RKO (cell line): ENCODE data around the gene ATP2B2.

Source experiments
- DNase-seq: peaks from one replicate; pipeline ENCODE4 v3.0.0-alpha.2; 2016; ENCODE audit warnings: low spot score

ATP2B2 gene

DNA sequence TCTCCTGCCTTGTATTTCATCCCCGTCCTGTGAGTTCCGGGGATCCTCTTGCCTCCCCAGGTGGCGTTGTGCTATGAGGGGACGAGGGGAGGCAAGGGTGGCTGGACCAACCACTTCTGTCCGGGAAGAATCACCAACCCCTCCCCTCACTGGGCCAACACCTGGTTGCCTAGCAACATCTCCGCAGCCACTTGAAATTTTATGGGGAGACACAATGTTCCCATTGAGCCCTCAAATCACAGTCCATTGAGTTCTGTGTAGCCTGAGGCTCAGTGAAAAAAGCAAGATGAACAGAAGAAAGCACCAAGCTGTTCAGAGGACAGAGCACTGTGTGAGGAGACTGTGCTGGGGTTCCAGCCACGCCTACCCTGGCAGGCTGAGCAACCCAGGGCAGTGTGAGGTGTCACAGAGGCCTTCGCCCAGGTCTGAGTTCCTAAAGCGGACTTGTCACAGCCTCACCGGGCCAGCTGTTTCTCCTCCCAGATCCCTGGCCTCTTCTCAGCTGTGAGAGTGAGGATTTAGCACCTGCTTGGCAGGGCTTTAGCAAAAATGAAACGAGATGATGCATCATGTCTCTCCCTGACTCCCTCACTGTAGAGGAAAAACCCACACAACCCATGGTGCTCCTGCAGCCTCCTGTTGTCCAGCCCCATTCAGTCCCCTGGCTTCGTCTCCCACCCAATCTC lies 76.8 kb downstream of the ATP2B2 start:
- DNase-seq, result no peak

DNA sequence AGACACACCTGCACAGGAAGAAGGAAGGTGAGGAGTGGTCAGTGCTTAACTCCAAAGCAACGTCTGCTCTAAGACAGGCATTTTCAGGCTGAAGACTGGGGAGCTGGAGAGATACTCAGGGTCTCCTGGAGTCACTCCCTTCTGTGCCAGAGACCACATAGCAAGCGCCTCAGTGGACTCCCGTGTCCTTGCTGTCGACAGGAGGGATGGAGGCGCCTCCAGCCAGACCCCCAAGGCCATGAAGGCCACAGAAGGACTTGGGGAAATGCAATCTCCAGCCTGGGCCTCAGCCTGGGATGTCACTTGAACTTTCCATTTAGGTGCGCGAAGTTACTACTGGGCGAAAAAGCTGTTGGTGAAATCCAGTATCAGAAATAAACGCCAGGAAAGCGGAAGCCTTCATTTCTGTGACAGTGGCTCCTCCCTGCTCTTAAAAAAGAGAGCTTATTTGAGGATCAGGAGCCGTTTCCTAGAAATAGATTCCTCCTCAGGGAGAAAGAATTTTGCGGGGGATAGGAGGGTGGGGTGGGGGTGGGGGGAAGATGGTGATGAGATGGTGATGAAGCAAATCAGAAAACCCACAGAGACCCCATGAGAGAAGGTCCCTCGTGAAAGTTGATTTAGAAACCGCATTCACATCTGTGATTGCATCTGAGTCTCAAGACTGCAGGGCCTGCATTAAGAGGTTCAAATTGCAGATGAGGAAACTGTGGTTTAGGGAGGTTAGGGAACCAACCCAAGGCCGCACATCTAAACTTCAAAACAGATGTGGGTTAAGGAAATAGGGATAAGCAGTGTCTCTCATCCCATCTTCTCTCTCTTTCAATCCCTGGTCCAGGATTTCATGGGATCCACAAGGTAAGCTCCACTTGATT lies 78.8 kb downstream of the ATP2B2 start:
- DNase-seq, result no peak

DNA sequence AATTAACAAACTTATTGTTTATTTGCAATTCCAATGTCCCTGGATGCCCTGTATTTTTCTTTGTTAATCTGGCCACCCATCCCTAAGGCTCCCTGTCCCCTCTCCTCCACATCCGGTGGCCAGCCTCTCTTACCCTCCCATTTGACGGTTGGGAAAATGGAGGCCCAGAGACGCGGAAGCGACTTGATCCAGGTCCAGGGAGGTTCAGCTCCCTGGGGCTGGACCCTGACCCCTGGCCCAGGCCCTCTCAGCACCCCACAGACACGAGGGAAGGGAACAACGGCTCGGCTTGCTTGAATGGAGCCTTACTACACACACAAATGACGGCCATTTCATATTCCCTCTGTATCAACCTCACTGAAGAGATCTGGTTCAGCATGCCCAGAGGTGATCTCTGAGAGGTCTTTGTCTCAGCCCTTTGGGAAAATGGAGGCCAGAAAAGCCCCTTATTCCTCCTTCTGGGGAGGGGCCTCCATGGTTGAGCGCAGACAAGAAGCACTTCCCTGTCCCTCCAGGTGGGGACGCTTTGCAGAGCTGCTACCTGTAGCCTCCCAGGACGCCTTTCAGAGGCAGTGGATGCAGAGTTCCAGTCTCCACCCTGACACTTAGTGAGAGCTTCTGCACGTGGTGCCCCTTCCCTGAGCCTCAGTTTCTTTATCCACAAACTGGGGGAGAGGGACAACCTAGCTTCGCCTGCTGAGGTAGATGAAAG lies 82.1 kb downstream of the ATP2B2 start:
- no peak for DNase-seq

DNA sequence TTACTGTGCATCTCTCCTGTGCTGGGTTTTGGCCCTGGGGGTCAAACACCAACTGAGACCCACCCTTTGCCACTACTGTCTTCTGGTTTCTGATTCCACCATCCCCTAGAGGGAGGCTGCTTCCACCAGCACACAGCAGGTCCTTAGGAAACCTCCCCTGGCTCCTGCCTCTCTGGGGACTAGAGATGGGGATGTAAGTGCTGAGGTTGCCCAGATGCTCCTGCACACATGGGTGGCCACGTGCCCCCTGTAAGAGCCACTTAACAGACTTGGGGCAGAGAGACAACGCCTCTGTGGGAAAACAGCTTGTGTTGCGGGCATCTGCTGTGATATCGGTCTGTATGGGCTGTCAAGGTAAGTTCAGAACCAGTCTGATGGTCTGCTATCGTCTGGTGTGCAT lies 83.4 kb downstream of the ATP2B2 start:
- DNase-seq, result no peak

DNA sequence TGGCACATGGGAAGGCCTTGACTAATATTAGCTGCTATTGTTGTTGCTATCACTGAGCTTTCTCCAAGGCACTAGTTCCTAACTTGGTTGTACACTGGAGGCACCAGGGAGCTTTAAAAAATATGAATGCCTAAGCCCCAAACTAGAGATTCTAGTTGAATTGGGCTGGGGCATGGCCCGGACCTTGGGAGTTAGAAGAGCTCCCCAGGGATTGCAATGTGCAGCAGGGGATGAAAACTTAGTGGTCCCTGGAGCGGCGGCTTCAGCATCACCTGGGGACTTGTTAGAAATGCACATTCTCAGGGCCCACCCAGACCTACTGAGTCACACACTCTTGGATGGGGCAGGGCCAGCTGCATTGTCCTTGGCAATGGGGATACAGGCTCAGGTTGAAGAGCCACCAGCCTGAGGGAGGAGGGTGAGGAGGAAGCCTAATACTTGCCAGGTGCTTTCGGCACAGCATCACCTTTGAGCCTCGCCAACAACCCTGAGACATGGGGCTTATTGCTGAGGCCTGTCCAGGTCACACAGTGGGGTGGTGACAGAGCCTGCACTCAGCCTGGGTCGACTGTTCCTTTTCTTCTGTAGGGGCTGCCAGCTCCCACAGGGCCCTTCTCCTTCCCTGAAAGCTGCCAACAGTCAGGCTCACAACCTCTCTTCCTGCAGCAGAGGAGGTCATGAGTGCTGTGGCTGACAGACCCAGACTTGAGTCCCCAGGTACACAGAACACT lies 84.5 kb downstream of the ATP2B2 start:
- DNase-seq, result no peak

DNA sequence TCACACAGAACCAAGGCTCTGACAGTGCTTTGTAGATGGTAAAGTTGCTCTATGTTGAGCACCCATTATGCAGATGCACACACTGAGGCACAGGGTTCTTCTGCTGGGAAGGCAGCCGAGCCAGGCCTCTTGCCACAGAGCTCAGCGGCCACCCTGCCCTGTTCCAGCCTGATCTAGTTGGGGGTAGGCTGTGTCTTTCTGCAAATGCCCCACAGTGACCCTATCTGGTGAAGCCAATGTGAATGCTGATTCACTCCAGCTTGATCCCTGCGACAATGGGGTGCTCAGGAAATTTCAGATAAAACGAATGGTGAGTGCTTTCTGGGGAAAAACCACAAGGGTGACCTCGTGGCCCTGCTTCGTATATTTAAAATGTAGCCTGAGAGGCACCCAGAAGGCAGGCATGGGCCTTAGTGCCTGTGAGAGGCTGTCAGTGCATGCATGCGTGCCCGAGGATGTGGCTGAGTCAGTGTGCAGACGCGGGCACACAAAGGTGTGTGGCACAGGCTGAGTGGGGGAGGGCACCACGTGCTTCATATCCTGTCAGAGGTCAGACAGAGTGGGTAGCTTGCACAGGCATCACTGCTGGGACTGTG lies 85.7 kb downstream of the ATP2B2 start:
- no peak for DNase-seq

DNA sequence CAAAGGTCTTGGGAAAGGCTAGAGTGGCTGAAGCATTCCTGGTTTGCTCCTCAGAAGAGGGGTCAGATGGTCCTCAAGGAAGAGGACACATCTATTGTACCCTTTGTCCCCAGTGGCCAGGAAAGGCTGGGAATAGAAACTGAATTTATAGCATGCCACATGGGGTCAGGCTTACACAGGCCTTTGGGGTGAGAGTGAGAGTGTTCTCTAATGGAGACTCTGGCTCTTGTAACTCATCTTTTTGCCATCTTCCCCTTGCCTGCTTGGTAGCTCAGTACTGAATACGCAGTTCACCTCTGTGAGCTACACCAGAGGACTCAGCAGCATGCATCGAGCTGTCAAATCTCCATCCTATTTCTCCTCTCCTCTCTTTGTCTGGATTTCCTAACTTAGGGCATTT lies 87.5 kb downstream of the ATP2B2 start:
- peak; percentile 49 for DNase-seq

DNA sequence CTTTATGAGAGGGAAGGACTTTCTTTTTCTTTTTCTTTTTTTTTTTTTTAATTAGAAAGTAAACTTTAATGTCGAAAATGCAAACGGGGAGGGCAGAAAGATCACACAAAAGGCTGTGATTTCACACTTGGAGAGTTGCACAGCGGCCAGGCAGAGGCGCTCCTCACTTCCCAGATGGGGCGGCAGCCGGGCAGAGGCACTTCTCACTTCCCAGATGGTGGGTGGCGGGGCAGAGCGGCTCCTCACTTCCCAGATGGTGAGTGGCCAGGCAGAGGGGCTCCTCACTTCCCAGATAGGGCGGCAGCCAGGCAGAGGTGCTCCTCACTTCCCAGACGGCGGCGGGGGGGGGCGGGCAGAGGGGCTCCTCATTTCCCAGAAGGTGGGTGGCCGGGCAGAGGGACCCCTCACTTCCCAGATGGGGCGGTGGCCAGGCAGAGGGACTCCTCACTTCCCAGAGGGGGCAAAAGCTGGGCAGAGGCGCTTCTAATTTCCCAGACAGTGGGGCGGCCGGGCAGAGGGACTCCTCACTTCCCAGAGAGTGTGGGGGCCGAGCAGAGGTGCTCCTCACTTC lies 88.6 kb downstream of the ATP2B2 start:
- no peak for DNase-seq

DNA sequence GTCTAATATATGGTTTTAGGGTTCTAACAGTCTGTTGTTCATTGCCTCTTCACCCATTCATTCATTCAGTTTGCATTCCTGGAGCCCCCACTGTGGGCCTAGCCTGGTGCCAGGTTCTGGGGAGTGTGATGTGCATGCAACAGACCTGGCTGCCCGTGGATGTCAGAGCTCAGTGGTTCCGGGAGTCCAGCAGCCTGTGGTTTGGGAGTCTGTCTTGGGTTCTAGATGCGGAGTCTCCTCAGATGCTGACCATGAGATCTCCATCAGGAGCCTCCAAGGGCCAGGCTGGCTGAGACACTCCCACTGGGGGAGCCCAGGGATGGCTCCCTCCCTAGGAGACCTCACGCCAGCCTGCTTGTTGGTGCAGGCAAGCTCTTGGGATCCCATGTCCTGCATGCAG lies 92.3 kb downstream of the ATP2B2 start:
- DNase-seq, result no peak

DNA sequence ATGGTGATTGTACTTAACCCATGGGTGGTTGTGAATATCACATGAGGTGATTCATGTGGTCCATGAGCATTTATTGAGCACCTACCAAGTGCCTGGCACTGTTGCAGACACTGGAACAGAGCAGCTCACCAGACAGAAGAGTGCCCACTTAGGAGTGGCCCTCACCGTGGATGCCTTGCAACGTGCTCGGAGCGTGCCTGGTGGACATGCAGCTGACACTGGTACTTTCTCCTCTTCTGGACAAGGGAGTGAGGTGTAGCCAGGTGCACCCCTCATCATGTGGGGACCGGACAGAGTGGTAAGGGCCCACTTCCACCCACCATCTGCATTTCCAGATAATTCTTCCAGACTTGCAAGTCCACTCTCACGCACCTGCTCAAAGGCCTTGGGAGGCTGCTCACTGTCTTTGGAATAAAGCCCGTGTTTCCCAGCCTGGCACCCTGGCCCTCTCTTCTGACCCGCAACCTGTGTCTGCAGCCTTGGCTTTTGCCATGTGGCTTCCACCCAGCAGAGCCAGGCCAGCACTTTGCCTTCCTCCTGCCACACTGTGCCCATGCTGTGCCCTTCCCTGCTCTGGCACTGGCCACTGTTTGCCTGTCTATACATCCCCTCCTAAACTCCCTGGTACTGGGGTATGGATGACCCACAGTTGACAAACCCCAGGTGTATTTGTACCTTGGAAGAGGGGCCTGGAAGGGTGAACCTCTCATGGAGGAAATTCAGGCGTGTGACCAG lies 93.6 kb downstream of the ATP2B2 start:
- DNase-seq, result no peak

DNA sequence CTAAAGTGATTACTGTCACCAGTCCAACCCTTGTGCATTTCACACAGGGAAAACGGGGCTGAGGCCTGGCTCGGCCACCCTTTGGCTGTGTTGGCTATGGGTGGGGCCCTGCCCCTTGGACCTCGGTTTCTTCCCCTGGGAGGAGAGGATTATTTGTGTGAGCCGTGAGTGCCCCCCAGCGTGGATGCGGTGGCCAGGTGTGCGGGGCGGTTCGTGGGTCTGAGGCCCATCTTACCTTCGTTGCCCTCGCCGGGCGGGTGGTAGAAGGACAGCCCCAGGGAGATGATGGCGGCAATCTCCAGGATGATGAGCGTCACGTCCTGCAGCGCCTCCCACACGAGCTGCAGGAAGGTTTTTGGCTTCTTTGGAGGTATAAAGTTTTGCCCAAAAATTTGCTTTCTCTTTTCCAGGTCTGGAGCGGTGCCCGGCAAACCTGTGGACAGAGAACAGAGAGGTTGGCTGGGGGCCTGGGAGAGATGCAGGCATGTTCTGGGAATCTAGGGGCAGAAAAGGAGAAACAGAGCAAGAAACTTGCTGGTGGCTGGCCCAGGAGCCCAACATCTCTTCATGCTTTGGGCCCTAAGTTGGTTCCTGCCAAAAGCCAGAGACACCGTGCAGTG lies 94.9 kb downstream of the ATP2B2 start:
- DNase-seq, result no peak

DNA sequence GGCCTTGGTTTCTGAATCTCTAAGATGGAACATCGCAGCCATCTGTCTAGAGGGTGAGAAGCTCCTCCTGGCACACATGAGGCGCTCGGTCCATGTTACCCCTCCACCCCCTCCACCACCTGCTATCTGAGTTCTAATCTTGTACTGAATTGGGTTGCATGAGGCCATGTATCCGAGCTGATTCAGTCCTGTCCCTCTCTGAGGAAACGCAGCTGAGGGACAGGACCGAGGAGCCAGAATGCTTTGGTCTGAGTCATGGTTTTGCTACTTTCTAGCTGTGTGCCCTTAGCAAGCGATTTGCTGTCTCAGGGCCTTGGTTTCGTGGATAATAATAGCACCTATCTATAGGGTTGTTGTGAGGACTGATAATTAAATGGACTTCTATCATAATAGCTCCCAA lies 96.7 kb downstream of the ATP2B2 start:
- DNase-seq, result no peak

DNA sequence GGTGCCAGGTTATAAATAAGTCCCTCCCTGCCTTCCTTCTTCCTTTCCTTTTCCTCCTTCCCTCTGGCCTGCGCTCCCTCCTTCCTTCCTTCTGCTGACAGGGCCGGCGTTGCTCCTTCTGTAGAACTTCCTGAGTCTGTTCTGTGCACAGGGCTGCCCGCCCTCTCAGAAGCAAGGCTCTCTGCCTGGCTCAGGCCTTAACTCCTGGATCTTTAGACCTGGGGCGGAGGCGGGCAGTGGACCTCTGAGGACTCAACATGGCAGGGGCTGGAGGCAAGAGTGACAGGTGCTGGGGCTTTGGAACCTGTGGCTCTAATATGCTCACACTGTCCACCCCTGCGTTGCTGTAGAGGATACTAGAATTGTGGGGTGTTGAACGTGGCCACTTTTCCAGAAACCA lies 98.0 kb downstream of the ATP2B2 start:
- DNase-seq, result no peak

DNA sequence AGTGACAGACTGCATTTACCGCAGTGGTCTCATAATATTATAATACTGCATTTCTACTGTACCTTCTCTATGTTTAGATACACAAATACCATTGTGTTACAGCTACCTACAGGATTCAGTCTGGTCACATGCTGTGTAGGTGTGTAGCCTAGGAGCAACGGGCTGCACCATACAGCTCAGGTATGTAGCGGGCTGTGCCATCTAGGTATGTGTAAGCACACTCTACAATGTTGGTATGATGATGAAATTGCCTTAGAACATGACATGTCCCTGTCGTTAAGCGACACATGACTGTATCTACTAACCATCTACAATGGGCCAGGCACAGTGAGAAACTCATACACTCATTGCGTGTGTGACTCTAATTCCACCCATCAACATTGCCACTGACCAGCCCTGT lies 99.0 kb downstream of the ATP2B2 start:
- no peak for DNase-seq

DNA sequence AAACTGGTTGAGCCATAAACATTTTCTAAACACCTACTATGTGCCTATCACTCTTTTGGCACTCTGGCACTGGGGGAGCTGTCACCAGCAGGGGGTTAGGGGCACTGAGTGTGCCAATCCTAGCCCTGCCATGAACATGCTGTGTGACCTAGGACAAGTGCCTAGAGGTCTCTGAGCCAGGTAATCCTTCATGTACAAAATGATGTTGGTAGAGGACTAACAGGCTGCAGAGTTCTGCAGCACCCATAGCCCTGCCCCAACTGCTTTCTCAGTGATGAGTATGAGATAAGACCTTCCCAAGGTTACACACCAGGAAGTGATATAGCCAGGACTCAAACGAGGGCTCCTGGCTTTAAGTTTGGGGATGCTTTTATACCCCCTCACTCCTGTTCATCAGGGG lies 99.6 kb downstream of the ATP2B2 start:
- no peak for DNase-seq

DNA sequence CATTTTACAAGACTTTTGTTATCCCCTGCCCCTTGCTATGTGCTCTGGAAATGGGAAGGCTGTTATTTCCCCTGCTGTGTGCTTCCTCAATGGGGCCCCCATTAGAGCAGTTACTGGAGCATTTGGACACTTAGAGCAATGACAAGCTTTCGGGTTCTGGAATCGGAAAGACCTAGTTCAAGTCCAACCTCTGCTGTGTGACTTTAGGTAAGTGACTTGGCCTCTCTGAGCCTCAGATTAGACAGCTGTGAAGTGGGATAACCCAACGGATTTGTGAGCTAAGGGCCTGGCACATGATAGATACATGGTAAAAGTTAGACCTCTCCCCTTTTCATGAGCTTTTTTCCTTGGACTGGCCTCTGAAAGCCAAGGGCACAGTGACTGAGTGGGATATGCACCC lies 100.5 kb downstream of the ATP2B2 start:
- DNase-seq, result no peak

DNA sequence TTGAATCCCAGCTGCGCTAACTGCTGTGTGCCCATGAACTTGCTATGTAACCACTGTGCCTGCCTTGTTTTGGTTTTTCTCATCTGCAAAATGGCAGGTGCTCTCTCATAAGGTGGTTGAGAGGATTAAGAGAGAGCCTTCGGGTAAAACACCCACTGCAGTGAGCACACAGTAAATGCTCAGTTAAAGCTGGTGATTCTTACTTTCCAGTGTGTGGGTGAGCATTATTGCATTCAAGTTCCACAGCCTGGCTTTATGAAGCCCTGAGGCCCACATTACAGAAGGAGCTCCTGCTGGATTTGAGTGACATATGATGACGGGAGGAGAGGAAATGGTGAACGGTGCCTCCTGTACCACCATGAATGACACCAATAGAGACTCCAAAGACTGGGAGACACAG lies 101.0 kb downstream of the ATP2B2 start:
- DNase-seq, result no peak

DNA sequence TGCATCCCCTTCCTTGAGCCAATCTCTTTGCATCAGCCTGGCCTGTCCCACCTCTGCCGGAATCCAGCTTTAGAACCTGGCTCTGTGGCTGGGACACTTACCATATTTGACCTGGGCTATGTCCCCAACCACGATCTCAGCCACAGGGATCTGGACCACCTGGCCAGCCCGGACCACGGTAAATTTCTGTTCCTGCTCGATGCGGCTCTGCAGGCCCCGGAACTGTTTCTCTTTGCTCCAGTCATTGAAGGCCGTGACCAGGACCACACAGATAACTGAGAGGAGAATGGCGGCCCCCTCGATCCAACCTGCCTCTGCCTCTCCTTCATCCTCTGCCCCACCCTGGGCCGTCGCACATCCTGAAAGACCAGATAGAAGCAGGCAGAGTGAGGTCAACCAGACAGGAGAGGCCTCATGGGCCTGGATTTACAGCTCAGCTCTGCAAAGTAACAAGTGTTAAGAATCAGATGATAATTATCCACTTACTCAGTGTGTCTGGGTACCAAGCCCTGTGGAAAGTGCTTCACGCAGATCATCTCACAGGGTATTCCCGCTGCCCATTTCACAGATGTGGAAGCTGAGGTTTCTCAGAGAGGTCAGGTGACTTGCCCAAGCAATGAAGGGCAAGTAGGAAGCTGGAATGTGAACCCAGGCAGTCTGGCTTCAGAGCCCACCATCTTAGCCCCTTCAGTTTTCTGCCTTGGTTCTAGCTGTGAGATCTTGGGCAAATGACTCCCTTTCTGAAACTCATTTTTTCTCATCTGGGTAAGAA lies 103.2 kb downstream of the ATP2B2 start:
- DNase-seq, result no peak

DNA sequence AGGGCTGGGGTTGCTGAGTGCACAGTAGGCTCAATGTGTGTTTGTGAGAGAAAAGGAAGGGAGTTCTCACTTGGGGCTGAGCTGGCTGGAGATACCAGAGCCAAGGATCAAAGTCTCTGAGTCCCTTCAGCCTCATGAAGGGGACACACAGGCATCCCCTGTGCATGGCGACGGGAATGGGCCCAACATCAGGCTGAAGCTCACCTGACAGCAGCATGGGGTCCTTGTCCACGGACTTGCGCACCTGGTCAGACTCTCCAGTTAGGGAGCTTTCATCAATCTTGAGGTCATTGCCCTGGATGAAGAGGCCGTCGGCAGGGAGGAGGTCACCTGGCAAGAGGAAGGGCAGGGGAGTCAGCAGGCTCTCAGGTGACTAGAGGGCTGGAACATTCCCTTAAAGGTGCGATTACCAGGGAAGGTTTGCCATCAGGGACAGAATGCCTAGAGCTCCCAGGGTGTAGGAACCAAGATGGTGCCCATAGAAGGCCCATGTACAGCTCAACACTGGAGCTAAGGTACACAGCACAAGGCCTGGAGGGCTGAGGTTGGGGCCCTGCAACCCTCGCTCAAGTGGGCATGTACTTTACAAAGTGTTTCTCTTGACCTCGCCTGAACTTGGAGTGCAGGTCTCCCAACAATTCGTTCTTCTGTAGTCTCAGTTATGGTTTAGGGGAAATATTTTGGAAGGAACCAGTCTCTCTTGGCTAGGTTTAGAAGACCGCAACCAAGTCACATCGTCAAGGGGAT lies 104.5 kb downstream of the ATP2B2 start:
- DNase-seq, result no peak
